IgD-negative memory B cell (primary cell): ENCODE data around the gene SLC7A7. TPM values are rescaled to one million over a fixed set of nuclear protein-coding genes. Genes with fewer than 3 reads are reported as not detected.
A peak's percentile ranks its signal among the peaks of the same experiment; 100 is the strongest.
"Not testable (repeated sequence)": the region's sequence is repeated elsewhere in the genome, so short reads cannot be mapped to it uniquely, and the experiment has no call there.

Source experiments
- H3K27ac Mint-ChIP-seq, 3 donors: one replicate each; pipeline ENCODE4 v1.8.0; 2020 to 2022; ENCODE audit warnings: mild to moderate bottlenecking in 3 of 3, mixed read lengths in 3 of 3, moderate library complexity in 1 of 3
- H3K27me3 Mint-ChIP-seq: one replicate; pipeline ENCODE4 v1.8.0; 2021; ENCODE audit warnings: mixed read lengths
- H3K36me3 Mint-ChIP-seq: one replicate; pipeline ENCODE4 v1.8.0; 2020; ENCODE audit warnings: mild to moderate bottlenecking, mixed read lengths
- H3K4me1 Mint-ChIP-seq, 3 donors: one replicate each; pipeline ENCODE4 v1.8.0; 2020 to 2022; ENCODE audit warnings: mixed read lengths in 3 of 3, mild to moderate bottlenecking in 1 of 3
- H3K4me3 Mint-ChIP-seq, 4 donors: one replicate each; pipeline ENCODE4 v1.8.0; 2020 to 2022; ENCODE audit warnings: mild to moderate bottlenecking in 4 of 4, mixed read lengths in 4 of 4, moderate library complexity in 3 of 4
- H3K9me3 Mint-ChIP-seq, 3 donors: one replicate each; pipeline ENCODE4 v1.8.0; 2020 to 2021; ENCODE audit warnings: mixed read lengths in 3 of 3, mild to moderate bottlenecking in 1 of 3
- polyA plus RNA-seq: library from polyadenylated mRNA; unstranded; fragments of 300-500 nt; fragmentation: Illumina TruSeq; gene quantifications from one replicate; pipeline ENCODE4 v1.2.3, GENCODE V29; 2021

Gene SLC7A7
- polyA plus RNA-seq, 1 donor from 2014 or later: 24.0 TPM

DNA sequence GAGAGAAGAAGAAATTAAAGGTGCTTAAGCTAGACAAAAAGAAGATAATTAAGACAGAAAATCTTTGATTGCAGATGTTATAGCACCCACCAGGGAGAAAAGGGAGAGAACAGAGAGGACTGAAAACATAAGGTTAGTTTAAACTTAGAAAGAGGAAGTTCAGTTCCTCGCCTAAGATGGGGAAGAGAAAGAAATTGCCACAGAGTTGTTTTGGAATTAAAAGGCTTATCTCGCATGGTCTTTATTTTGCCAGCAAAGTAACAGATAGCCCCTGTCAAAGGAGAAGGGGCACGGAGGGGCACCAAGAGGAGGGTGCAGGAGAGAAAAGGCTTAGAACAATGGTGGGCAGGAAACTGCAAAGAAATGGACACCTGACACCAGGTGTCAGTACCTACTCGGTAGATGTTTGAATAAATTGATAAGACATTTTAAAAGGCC, 66.6 kb downstream of the SLC7A7 start:
- H3K27me3 Mint-ChIP-seq: peaks cover 2% of the 10 kb centered on the region
- H3K36me3 Mint-ChIP-seq: peaks cover 2% of the 10 kb centered on the region
- H3K9me3 Mint-ChIP-seq: peaks cover 0 to 2% (median 0%) of the 10 kb centered on the region in 3 donors
- H3K27ac Mint-ChIP-seq: peak overlapping the region in 2 of 3 donors; percentile 5 to 84
- H3K4me3 Mint-ChIP-seq: peak overlapping the region; percentile 2 to 78 (median 68)
- peaks cover 19 to 20% (median 20%) of the 10 kb centered on the region in 3 donors for H3K4me1 Mint-ChIP-seq

GRCh38 chr14:22748206-22748605, 67.0 kb downstream of the SLC7A7 start:
- Mint-ChIP-seq H3K36me3 (peaks cover 2% of the 10 kb centered on the region), H3K27me3 (peaks cover 1% of the 10 kb centered on the region), H3K27ac (peak overlapping the region in 2 of 3 donors; percentile 5 to 84), H3K4me1 (peaks cover 16 to 19% (median 17%) of the 10 kb centered on the region in 3 donors), H3K4me3 (peak overlapping the region in 2 of 4 donors; percentile 2 to 77), H3K9me3 (peaks cover 0 to 2% (median 0%) of the 10 kb centered on the region in 3 donors)

DNA sequence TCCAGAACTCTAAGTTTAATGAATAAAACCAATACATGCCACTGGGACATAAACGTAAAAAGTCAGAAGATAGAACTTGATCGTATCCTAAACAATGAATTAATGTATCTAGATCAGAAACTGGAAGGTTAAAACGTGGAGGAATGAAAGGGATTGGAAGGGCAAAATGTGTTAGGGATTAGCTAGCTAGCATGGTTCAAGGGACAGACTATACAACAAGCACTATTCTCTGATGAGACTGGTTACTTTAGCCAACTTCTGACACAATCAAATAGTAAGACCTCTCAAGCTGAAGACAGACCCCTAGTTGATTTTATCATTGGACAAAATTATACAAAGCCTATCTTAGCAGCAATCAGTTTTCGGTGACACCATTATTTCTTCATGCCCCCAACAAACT, 67.5 kb downstream of the SLC7A7 start:
- Mint-ChIP-seq H3K36me3 (peaks cover 2% of the 10 kb centered on the region), H3K4me1 (peaks cover 13 to 19% (median 15%) of the 10 kb centered on the region in 3 donors), H3K27me3 (peaks cover 1% of the 10 kb centered on the region), H3K4me3 (no peak overlapping the region), H3K9me3 (peaks cover 0 to 2% (median 0%) of the 10 kb centered on the region in 3 donors), H3K27ac (no peak overlapping the region)

DNA sequence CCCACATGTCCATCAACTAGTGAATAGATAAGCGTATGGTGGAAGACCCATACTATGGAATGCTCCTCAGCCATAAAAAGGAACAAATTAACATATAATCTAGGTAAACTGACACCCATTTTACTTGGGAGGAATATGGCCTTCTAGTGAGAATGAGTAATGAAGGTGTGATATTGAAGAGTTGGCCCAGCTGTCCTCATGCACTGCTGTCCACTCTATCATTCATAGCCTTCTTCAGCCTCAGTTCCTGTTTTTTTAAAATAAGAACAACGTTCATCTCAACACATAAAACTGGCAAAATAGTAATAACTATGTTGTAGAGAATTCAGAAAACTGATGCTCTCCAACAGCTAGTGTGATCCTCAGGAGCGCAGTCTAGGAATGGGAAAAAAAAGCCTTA, 75.2 kb downstream of the SLC7A7 start:
- H3K27me3 Mint-ChIP-seq: no peaks in the 10 kb centered on the region
- H3K4me1 Mint-ChIP-seq: peaks cover 0 to 1% (median 0%) of the 10 kb centered on the region in 3 donors
- peaks cover 6% of the 10 kb centered on the region for H3K36me3 Mint-ChIP-seq
- H3K9me3 Mint-ChIP-seq: no peaks in the 10 kb centered on the region
- H3K4me3 Mint-ChIP-seq: no peak overlapping the region
- H3K27ac Mint-ChIP-seq: no peak overlapping the region

DNA sequence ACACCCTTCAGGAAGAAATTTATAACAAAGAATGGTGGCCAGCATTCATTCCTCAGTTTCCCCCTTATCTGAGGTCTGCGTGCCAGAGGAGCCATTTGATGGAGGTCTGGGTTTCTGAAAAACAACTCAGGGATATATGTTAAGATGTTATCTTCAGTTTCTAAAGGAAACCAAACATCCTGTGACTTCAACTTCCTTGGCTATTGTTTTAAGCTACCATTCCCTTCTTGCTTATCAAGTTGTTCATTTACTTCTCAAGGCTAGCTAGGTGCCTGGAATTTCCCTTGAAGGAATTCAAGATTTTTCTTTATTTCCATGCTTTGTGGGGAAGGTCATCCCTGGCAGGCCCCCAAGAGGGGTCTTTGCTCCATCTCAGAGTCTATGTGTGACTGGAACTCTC, 75.8 kb downstream of the SLC7A7 start:
- Mint-ChIP-seq H3K4me1 (peaks cover 0 to 1% (median 0%) of the 10 kb centered on the region in 3 donors), H3K27ac (peak overlapping the region in 1 of 3 donors; percentile 23), H3K4me3 (no peak overlapping the region), H3K9me3 (no peaks in the 10 kb centered on the region), H3K27me3 (no peaks in the 10 kb centered on the region), H3K36me3 (peaks cover 6% of the 10 kb centered on the region)

DNA sequence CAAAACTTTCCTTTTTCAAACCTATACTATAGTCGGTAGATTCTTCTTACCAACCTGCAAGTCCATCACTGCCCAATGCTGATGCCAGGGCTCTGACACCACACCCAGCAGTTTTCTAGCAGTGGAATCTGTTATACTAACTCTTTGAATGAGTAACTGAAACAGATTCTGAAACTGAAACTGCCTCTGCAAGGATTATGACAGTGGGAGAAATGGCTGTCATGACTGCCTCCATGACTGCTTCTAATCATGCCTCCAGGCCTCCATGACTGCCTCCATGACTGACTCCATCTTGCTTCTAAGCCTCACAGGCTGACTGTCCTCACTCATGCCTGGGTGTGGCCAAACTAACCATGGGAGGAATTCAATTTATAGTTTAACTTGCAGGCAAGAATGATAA, 78.2 kb downstream of the SLC7A7 start:
- peaks cover 4% of the 10 kb centered on the region for H3K36me3 Mint-ChIP-seq
- H3K4me3 Mint-ChIP-seq: no peak overlapping the region
- no peaks in the 10 kb centered on the region for H3K9me3 Mint-ChIP-seq
- peaks cover 0 to 1% (median 0%) of the 10 kb centered on the region in 3 donors for H3K4me1 Mint-ChIP-seq
- no peaks in the 10 kb centered on the region for H3K27me3 Mint-ChIP-seq
- no peak overlapping the region for H3K27ac Mint-ChIP-seq

DNA sequence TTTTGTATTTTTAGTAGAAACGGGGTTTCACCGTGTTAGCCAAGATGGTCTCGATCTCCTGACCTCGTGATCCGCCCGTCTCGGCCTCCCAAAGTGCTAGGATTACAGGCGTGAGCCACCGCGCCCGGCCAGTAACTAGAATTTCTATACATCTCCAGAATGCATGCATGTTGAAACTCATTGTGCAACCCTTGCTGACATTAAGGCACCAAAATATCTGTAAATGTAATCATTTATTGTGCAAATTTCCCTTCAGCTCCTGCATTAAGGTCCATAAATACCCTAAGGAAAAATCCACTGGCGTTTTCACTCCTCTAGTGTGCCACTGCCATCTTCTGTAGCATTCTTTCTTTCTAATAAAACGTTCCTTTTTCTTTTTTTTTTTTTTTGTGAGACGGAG, 78.9 kb downstream of the SLC7A7 start:
- H3K27ac Mint-ChIP-seq, H3K4me3 Mint-ChIP-seq, H3K27me3 Mint-ChIP-seq, H3K36me3 Mint-ChIP-seq, H3K4me1 Mint-ChIP-seq, H3K9me3 Mint-ChIP-seq: not testable (repeated sequence)

- Mint-ChIP-seq H3K4me1 (peaks cover 0 to 1% (median 0%) of the 10 kb centered on the region in 3 donors), H3K27ac (no peak overlapping the region), H3K9me3 (no peaks in the 10 kb centered on the region), H3K4me3 (no peak overlapping the region), H3K27me3 (no peaks in the 10 kb centered on the region), H3K36me3 (peaks cover 4% of the 10 kb centered on the region)
Observed at GRCh38 chr14:22735096-22735495, 80.1 kb downstream of the SLC7A7 start.

GRCh38 chr14:22733829-22734228, 81.4 kb downstream of the SLC7A7 start:
- Mint-ChIP-seq H3K36me3 (peaks cover 2% of the 10 kb centered on the region), H3K9me3 (no peaks in the 10 kb centered on the region), H3K27me3 (no peaks in the 10 kb centered on the region), H3K4me3 (no peak overlapping the region), H3K27ac (no peak overlapping the region), H3K4me1 (peaks cover 0 to 1% (median 0%) of the 10 kb centered on the region in 3 donors)

DNA sequence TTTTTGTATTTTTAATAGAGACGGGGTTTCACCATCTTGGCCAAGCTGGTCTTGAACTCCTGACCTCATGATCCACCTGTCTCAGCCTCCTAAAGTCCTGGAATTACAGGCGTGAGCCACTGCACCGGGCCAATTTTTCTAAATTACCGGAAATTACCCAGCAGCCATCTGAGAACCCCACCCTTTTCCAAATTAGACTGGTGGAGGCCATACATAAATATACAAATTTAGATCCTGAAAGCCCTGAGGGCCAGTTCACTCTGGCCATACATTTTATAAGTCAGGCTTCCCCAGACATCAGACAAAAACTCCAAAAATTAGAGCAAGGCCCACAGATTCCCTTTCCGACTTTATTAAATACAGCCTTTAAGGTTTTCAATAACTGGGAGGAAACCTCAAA, 83.2 kb downstream of the SLC7A7 start:
- H3K27me3 Mint-ChIP-seq, H3K36me3 Mint-ChIP-seq, H3K9me3 Mint-ChIP-seq, H3K4me3 Mint-ChIP-seq, H3K27ac Mint-ChIP-seq, H3K4me1 Mint-ChIP-seq: not testable (repeated sequence)

DNA sequence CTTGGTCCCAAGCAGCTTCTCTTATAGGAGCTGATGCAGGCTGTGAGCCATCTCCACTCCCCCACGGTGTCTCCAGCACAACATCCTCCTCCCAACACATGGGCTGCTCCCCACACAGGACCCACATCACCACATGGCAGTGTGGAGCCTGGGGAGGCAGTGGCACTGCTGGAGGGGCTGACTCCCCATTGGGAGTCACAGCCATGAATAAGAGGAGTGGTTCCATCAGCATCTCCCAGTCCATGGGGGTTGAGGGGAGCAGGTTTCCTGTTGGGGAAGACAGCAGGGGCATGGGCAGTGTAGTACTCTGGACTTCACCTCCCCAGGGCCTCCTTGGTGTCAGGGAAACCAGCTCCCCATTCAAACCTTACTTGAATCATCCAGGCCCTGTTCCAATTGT, 89.2 kb downstream of the SLC7A7 start:
- peaks cover 0 to 2% (median 0%) of the 10 kb centered on the region in 3 donors for H3K9me3 Mint-ChIP-seq
- no peak overlapping the region for H3K27ac Mint-ChIP-seq
- no peaks in the 10 kb centered on the region for H3K36me3 Mint-ChIP-seq
- H3K4me3 Mint-ChIP-seq: no peak overlapping the region
- peaks cover 0 to 1% (median 0%) of the 10 kb centered on the region in 3 donors for H3K4me1 Mint-ChIP-seq
- no peaks in the 10 kb centered on the region for H3K27me3 Mint-ChIP-seq

DNA sequence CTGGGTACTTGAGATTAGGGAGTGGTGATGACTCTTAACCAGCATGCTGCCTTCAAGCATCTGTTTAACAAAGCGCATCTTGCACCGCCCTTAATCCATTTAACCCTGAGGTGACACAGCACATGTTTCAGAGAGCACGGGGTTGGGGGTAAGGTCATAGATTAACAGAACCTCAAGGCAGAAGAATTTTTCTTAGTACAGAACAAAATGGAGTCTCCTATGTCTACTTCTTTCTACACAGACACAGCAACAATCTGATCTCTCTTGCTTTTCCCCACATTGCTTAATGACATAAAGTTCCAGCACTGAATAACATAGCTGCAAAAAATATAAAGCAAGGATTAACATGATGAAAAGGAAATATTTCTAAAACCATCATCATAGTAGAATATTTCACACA, 89.9 kb downstream of the SLC7A7 start:
- H3K27ac Mint-ChIP-seq, H3K4me1 Mint-ChIP-seq, H3K4me3 Mint-ChIP-seq, H3K9me3 Mint-ChIP-seq, H3K36me3 Mint-ChIP-seq, H3K27me3 Mint-ChIP-seq: not testable (repeated sequence)

GRCh38 chr14:22724847-22725246, 90.4 kb downstream of the SLC7A7 start:
- H3K4me1 Mint-ChIP-seq, H3K36me3 Mint-ChIP-seq, H3K27ac Mint-ChIP-seq, H3K4me3 Mint-ChIP-seq, H3K27me3 Mint-ChIP-seq, H3K9me3 Mint-ChIP-seq: not testable (repeated sequence)

GRCh38 chr14:22723815-22724214, 91.4 kb downstream of the SLC7A7 start:
- H3K9me3 Mint-ChIP-seq: peaks cover 0 to 2% (median 0%) of the 10 kb centered on the region in 3 donors
- H3K27me3 Mint-ChIP-seq: no peaks in the 10 kb centered on the region
- no peaks in the 10 kb centered on the region for H3K36me3 Mint-ChIP-seq
- H3K4me1 Mint-ChIP-seq: peaks cover 0 to 1% (median 0%) of the 10 kb centered on the region in 3 donors
- H3K4me3 Mint-ChIP-seq: no peak overlapping the region
- H3K27ac Mint-ChIP-seq: no peak overlapping the region
